Liver (tissue), 9 donors: ENCODE results near the gene ALDH1A2. TPM values are rescaled to one million over a fixed set of nuclear protein-coding genes. Genes with fewer than 3 reads are reported as not detected.

Experiments used
- DNase-seq: peaks from one replicate; pipeline ENCODE4 v3.0.0-alpha.2; 2017; ENCODE audit warnings: low spot score
- H3K27ac ChIP-seq, 2 donors: one replicate each; pipeline ENCODE4 v1.7.0; 2013; ENCODE audit warnings: inconsistent platforms in 2 of 2, low read length in 2 of 2, control low read depth in 1 of 2, low read depth in 1 of 2, mild to moderate bottlenecking in 1 of 2
- H3K27me3 ChIP-seq, 4 donors: one replicate each; pipeline versions ENCODE4 v1.6.1 to v1.7.0; 2013; ENCODE audit warnings: low read length in 3 of 4, inconsistent platforms in 1 of 4, mild to moderate bottlenecking in 1 of 4, moderate library complexity in 1 of 4; ENCODE audit not compliant: control insufficient read depth in 4 of 4, insufficient read depth in 4 of 4
- H3K36me3 ChIP-seq, 4 donors: one replicate each; pipeline versions ENCODE4 v1.6.1 to v1.7.0; 2013; ENCODE audit warnings: low read length in 3 of 4, mild to moderate bottlenecking in 3 of 4, low read depth in 1 of 4, moderate library complexity in 1 of 4; ENCODE audit not compliant: control insufficient read depth in 4 of 4, insufficient read depth in 3 of 4
- H3K4me1 ChIP-seq, 4 donors: one replicate each; pipeline versions ENCODE4 v1.6.1 to v1.7.0; 2013; ENCODE audit warnings: low read length in 3 of 4, mild to moderate bottlenecking in 3 of 4, moderate library complexity in 1 of 4; ENCODE audit not compliant: control insufficient read depth in 4 of 4, insufficient read depth in 4 of 4
- H3K4me3 ChIP-seq, 3 donors: one replicate each; pipeline versions ENCODE4 v1.6.1 to v1.7.0; 2013; ENCODE audit warnings: low read length in 3 of 3, control low read depth in 1 of 3, low read depth in 1 of 3, mild to moderate bottlenecking in 1 of 3
- H3K9ac ChIP-seq, 2 donors: one replicate each; pipeline ENCODE4 v1.7.0; 2013; ENCODE audit warnings: low read length in 2 of 2, mild to moderate bottlenecking in 2 of 2, moderate library complexity in 2 of 2, control low read depth in 1 of 2, low read depth in 1 of 2
- H3K9me3 ChIP-seq, 4 donors: one replicate each; pipeline versions ENCODE4 v1.6.1 to v1.7.0; 2013; ENCODE audit warnings: low read length in 3 of 4; ENCODE audit not compliant: control insufficient read depth in 4 of 4
- CTCF ChIP-seq: fragments of 150-350 bp; IDR thresholded peaks from 2 replicates; pipeline ENCODE4 v1.5.1; 2017; ENCODE audit warnings: improper control_type of control experiment, low read depth, low read length; ENCODE audit not compliant: missing input control
- EGR1 ChIP-seq, 2 donors: IDR thresholded peaks; 2 replicates each; pipeline ENCODE4 v1.6.1; 2016 to 2018; ENCODE audit warnings: antibody characterized with exemption in 2 of 2, low read depth in 2 of 2
- FOXA1 ChIP-seq: IDR thresholded peaks from 2 replicates; pipeline ENCODE4 v1.6.1; 2016; ENCODE audit warnings: antibody characterized with exemption
- FOXA2 ChIP-seq: IDR thresholded peaks from 2 replicates; pipeline ENCODE4 v1.6.1; 2016; ENCODE audit warnings: antibody characterized with exemption
- GABPA ChIP-seq, 2 donors: IDR thresholded peaks in 1 of 2; conservative IDR thresholded peaks in 1 of 2; 2 replicates each; pipeline ENCODE4 v1.6.1; 2016; ENCODE audit warnings: antibody characterized with exemption in 2 of 2, mild to moderate bottlenecking in 1 of 2, moderate library complexity in 1 of 2
- HNF4A ChIP-seq, 2 donors: conservative IDR thresholded peaks; 2 replicates each; pipeline ENCODE4 v1.6.1; 2016; ENCODE audit warnings: antibody characterized with exemption in 2 of 2, mild to moderate bottlenecking in 2 of 2
- HNF4G ChIP-seq: IDR thresholded peaks from 2 replicates; pipeline ENCODE4 v1.6.1; 2016; ENCODE audit warnings: antibody characterized with exemption
- JUND ChIP-seq, 2 donors: IDR thresholded peaks; 2 replicates each; pipeline ENCODE4 v1.6.1; 2016; ENCODE audit warnings: antibody characterized with exemption in 2 of 2
- NR2F2 ChIP-seq: IDR thresholded peaks from 2 replicates; pipeline ENCODE4 v1.6.1; 2016; ENCODE audit warnings: antibody characterized with exemption
- RAD21 ChIP-seq, 2 donors: IDR thresholded peaks; 2 replicates each; pipeline ENCODE4 v1.6.1; 2016; ENCODE audit warnings: antibody characterized with exemption in 2 of 2, mild to moderate bottlenecking in 2 of 2
- RXRA ChIP-seq, 2 donors: IDR thresholded peaks; 2 replicates each; pipeline ENCODE4 v1.6.1; 2017 to 2018; ENCODE audit warnings: antibody characterized with exemption in 2 of 2, mild to moderate bottlenecking in 1 of 2
- SP1 ChIP-seq: IDR thresholded peaks from 2 replicates; pipeline ENCODE4 v1.6.1; 2018; ENCODE audit warnings: antibody characterized with exemption, mild to moderate bottlenecking
- TAF1 ChIP-seq: conservative IDR thresholded peaks from 2 replicates; pipeline ENCODE4 v1.6.1; 2016; ENCODE audit warnings: antibody characterized with exemption, mild to moderate bottlenecking
- YY1 ChIP-seq: IDR thresholded peaks from 2 replicates; pipeline ENCODE4 v1.6.1; 2016; ENCODE audit warnings: antibody characterized with exemption, mild to moderate bottlenecking
- WGBS: extraction: QIAGEN DNeasy Blood & Tissue Kit; methylation state at CpG from one replicate; pipeline ENCODE4 v1.1.7; 2013; 5-methylcytosine and 5-hydroxymethylcytosine counted together
- polyA plus RNA-seq, 2 donors: library from polyadenylated mRNA; stranded (reverse) in 1 of 2; unstranded in 1 of 2; fragments of 200-250 nt in 1 of 2; fragments of >200 nt in 1 of 2; fragmentation: Nextera tagmentation in 1 of 2; extraction: Ambion mirVana in 1 of 2; gene quantifications; one replicate each; pipeline versions ENCODE4 v1.2.1 to v1.2.3, GENCODE V29; 2013 to 2015
- total RNA-seq, 2 donors: library from RNA; depleted of rRNA; stranded (reverse); fragments of >200 nt; gene quantifications; one replicate each; pipeline ENCODE4 v1.2.3, GENCODE V29; 2014
- TF ChIP-seq, protein P1 (sequence below): IDR thresholded peaks from 2 replicates; pipeline ENCODE4 v1.6.1; 2016; ENCODE audit warnings: antibody characterized with exemption
- TF ChIP-seq, protein P2 (sequence below): IDR thresholded peaks from 2 replicates; pipeline ENCODE4 v1.6.1; 2016; ENCODE audit warnings: antibody characterized with exemption, mild to moderate bottlenecking
- TF ChIP-seq, protein P3 (sequence below): IDR thresholded peaks from 2 replicates; pipeline ENCODE4 v1.6.1; 2016; ENCODE audit warnings: antibody characterized with exemption
- TF ChIP-seq, protein P4 (sequence below): IDR thresholded peaks from 2 replicates; pipeline ENCODE4 v1.6.1; 2016; ENCODE audit warnings: antibody characterized with exemption
- donor health status: healthy.
- donor health status: healthy.
- donor health status: healthy.
- donor health status: healthy.
- donor health status: healthy.

The ALDH1A2 gene
- total and polyA plus RNA-seq, 4 donors: 1.2 to 22.7 (median 14.0) TPM

- H3K9ac ChIP-seq: no peak overlapping the region
- TF ChIP-seq JUND (IDR thresholded peaks at IDR 0.05) (no peak), CTCF (no peak), YY1 (no peak)
- TF ChIP-seq, protein P1, sequence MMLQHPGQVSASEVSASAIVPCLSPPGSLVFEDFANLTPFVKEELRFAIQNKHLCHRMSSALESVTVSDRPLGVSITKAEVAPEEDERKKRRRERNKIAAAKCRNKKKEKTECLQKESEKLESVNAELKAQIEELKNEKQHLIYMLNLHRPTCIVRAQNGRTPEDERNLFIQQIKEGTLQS: no peak
- WGBS: 87% methylated on average over 15 of the region's 15 CpGs
- H3K27ac ChIP-seq: no peak overlapping the region
- H3K9me3 ChIP-seq: no peaks in the 10 kb centered on the region
- H3K4me3 ChIP-seq: no peak overlapping the region
- DNase-seq: no peak
- peaks cover 0 to 8% (median 1%) of the 10 kb centered on the region in 4 donors for H3K4me1 ChIP-seq
- H3K27me3 ChIP-seq: no peaks in the 10 kb centered on the region
- H3K36me3 ChIP-seq: no peaks in the 10 kb centered on the region
Observed at GRCh38 chr15:57915827-57916531, 149.5 kb downstream of the ALDH1A2 start.

DNA sequence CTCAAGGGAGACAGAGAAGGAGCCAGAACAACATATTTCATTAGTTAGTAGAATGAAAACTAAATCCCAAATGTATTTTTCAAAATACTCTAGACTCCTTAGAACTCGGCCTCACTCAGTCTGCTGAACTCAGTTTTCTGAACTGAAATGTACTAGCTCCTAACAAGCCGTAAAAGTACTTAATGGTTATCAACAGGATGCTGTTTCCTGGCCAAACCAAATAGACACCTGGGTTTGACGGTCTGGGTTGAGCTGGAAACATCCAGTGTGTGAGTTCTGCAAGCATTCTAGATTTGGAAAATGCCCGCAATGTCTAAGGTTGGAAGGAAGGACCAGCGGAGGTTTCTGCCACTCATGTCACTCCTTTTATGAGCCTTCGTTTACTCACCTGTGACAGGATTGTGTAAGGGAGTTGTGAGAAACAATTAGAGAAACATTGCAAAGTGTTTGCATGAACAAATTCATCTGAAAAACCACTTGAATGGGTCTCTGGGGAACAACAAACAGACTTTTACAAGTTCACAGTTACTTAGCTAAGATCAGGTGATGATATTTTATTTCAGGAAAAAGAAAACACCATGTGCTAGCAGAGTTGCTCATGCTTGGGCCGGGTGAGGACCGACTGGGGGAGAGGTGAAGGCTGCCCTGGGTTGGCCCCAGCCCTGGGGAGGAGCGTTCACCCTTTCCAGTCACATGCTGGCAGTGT lies 151.0 kb downstream of the ALDH1A2 start:
- no peak overlapping the region for H3K27ac ChIP-seq
- DNase-seq: no peak
- peaks cover 0 to 8% (median 1%) of the 10 kb centered on the region in 4 donors for H3K4me1 ChIP-seq
- TF ChIP-seq NR2F2 (no peak), CTCF (no peak), JUND (IDR thresholded peaks at IDR 0.05) (no peak), FOXA1 (no peak), HNF4G (no peak), RAD21 (IDR thresholded peaks at IDR 0.05) (no peak), GABPA (IDR thresholded peaks at IDR 0.05 in 1 of 2, conservative IDR thresholded peaks at IDR 0.05 in 1 of 2) (no peak), SP1 (no peak), FOXA2 (no peak), YY1 (no peak), EGR1 (IDR thresholded peaks at IDR 0.05; ENCODE audit: low read depth in 2 of 2) (no peak), RXRA (IDR thresholded peaks at IDR 0.05) (no peak), HNF4A (conservative IDR thresholded peaks at IDR 0.05) (no peak), TAF1 (no peak)
- TF ChIP-seq, protein P1: no peak
- TF ChIP-seq, protein P2, sequence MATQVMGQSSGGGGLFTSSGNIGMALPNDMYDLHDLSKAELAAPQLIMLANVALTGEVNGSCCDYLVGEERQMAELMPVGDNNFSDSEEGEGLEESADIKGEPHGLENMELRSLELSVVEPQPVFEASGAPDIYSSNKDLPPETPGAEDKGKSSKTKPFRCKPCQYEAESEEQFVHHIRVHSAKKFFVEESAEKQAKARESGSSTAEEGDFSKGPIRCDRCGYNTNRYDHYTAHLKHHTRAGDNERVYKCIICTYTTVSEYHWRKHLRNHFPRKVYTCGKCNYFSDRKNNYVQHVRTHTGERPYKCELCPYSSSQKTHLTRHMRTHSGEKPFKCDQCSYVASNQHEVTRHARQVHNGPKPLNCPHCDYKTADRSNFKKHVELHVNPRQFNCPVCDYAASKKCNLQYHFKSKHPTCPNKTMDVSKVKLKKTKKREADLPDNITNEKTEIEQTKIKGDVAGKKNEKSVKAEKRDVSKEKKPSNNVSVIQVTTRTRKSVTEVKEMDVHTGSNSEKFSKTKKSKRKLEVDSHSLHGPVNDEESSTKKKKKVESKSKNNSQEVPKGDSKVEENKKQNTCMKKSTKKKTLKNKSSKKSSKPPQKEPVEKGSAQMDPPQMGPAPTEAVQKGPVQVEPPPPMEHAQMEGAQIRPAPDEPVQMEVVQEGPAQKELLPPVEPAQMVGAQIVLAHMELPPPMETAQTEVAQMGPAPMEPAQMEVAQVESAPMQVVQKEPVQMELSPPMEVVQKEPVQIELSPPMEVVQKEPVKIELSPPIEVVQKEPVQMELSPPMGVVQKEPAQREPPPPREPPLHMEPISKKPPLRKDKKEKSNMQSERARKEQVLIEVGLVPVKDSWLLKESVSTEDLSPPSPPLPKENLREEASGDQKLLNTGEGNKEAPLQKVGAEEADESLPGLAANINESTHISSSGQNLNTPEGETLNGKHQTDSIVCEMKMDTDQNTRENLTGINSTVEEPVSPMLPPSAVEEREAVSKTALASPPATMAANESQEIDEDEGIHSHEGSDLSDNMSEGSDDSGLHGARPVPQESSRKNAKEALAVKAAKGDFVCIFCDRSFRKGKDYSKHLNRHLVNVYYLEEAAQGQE: no peak
- TF ChIP-seq, protein P3, sequence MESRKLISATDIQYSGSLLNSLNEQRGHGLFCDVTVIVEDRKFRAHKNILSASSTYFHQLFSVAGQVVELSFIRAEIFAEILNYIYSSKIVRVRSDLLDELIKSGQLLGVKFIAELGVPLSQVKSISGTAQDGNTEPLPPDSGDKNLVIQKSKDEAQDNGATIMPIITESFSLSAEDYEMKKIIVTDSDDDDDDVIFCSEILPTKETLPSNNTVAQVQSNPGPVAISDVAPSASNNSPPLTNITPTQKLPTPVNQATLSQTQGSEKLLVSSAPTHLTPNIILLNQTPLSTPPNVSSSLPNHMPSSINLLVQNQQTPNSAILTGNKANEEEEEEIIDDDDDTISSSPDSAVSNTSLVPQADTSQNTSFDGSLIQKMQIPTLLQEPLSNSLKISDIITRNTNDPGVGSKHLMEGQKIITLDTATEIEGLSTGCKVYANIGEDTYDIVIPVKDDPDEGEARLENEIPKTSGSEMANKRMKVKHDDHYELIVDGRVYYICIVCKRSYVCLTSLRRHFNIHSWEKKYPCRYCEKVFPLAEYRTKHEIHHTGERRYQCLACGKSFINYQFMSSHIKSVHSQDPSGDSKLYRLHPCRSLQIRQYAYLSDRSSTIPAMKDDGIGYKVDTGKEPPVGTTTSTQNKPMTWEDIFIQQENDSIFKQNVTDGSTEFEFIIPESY: no peak
- TF ChIP-seq, protein P4, sequence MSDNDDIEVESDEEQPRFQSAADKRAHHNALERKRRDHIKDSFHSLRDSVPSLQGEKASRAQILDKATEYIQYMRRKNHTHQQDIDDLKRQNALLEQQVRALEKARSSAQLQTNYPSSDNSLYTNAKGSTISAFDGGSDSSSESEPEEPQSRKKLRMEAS: no peak
- no peaks in the 10 kb centered on the region for H3K36me3 ChIP-seq
- H3K9me3 ChIP-seq: no peaks in the 10 kb centered on the region
- H3K4me3 ChIP-seq: no peak overlapping the region
- no peak overlapping the region for H3K9ac ChIP-seq
- H3K27me3 ChIP-seq: no peaks in the 10 kb centered on the region
- 73% methylated on average over 9 of the region's 9 CpGs for WGBS
